ENCODE results near the gene PRDM2. TPM values are rescaled to one million over a fixed set of nuclear protein-coding genes. Genes with fewer than 3 reads are reported as not detected.

Gene PRDM2
- total and polyA plus RNA-seq, 2 donors from 2014 or later, result 8.2 to 42.6 TPM

GRCh38 chr1:13794231-13795187, 94.5 kb downstream of the PRDM2 start:
- Histone ChIP-seq H3K4me3 (ENCODE audit: low read length in 3 of 3) (no peak overlapping the region), H3K9ac (ENCODE audit: low read length in 3 of 3) (no peak overlapping the region), H3K27me3 (ENCODE audit: control insufficient read depth, insufficient read depth, low read length) (no peaks in the 10 kb centered on the region), H3K27ac (ENCODE audit: low read depth in 2 of 2, low read length in 2 of 2) (no peak overlapping the region), H3K4me1 (ENCODE audit: control insufficient read depth in 2 of 3, insufficient read depth in 2 of 3, low read depth in 1 of 3, low read length in 3 of 3) (peaks cover 0 to 6% (median 0%) of the 10 kb centered on the region in 3 donors), H3K36me3 (ENCODE audit: control insufficient read depth in 2 of 3, insufficient read depth in 3 of 3, low read length in 3 of 3) (peaks cover 0 to 4% (median 0%) of the 10 kb centered on the region in 3 donors), H3K9me3 (ENCODE audit: control insufficient read depth in 2 of 3, insufficient read depth in 1 of 3, low read length in 3 of 3) (no peaks in the 10 kb centered on the region)
- intact Hi-C loops (cut with DNase I), result no loop called here
- no peak for FAIRE-seq
- DNase-seq, result no peak
- no peak for TF ChIP-seq CTCF (IDR thresholded peaks at IDR 0.05; ENCODE audit: borderline replicate concordance, extremely low read depth, insufficient read depth)

GRCh38 chr1:13797397-13797796, 97.4 kb downstream of the PRDM2 start:
- DNase-seq (no peak), FAIRE-seq (no peak)
- Histone ChIP-seq H3K9ac (ENCODE audit: low read length in 3 of 3) (no peak overlapping the region), H3K27me3 (ENCODE audit: control insufficient read depth, insufficient read depth, low read length) (no peaks in the 10 kb centered on the region), H3K4me3 (ENCODE audit: low read length in 3 of 3) (no peak overlapping the region), H3K36me3 (ENCODE audit: control insufficient read depth in 2 of 3, insufficient read depth in 3 of 3, low read length in 3 of 3) (peaks cover 0 to 4% (median 0%) of the 10 kb centered on the region in 3 donors), H3K9me3 (ENCODE audit: control insufficient read depth in 2 of 3, insufficient read depth in 1 of 3, low read length in 3 of 3) (no peaks in the 10 kb centered on the region), H3K4me1 (ENCODE audit: control insufficient read depth in 2 of 3, insufficient read depth in 2 of 3, low read depth in 1 of 3, low read length in 3 of 3) (peaks cover 0 to 12% (median 4%) of the 10 kb centered on the region in 3 donors), H3K27ac (ENCODE audit: low read depth in 2 of 2, low read length in 2 of 2) (no peak overlapping the region)
- no peak for TF ChIP-seq CTCF (IDR thresholded peaks at IDR 0.05; ENCODE audit: borderline replicate concordance, extremely low read depth, insufficient read depth)
- intact Hi-C loops (cut with DNase I), result no loop called here

GRCh38 chr1:13798120-13798519, 98.1 kb downstream of the PRDM2 start:
- no peak for TF ChIP-seq CTCF (IDR thresholded peaks at IDR 0.05; ENCODE audit: borderline replicate concordance, extremely low read depth, insufficient read depth)
- no peaks in the 10 kb centered on the region for H3K9me3 ChIP-seq (ENCODE audit: control insufficient read depth in 2 of 3, insufficient read depth in 1 of 3, low read length in 3 of 3)
- no peak overlapping the region for H3K4me3 ChIP-seq (ENCODE audit: low read length in 3 of 3)
- H3K4me1 ChIP-seq (ENCODE audit: control insufficient read depth in 2 of 3, insufficient read depth in 2 of 3, low read depth in 1 of 3, low read length in 3 of 3), result peaks cover 0 to 12% (median 4%) of the 10 kb centered on the region in 3 donors
- intact Hi-C loops (cut with DNase I), result no loop called here
- no peaks in the 10 kb centered on the region for H3K27me3 ChIP-seq (ENCODE audit: control insufficient read depth, insufficient read depth, low read length)
- FAIRE-seq (no peak), DNase-seq (no peak)
- H3K9ac ChIP-seq (ENCODE audit: low read length in 3 of 3), result no peak overlapping the region
- peaks cover 0 to 4% (median 0%) of the 10 kb centered on the region in 3 donors for H3K36me3 ChIP-seq (ENCODE audit: control insufficient read depth in 2 of 3, insufficient read depth in 3 of 3, low read length in 3 of 3)
- H3K27ac ChIP-seq (ENCODE audit: low read depth in 2 of 2, low read length in 2 of 2), result peak overlapping the region in 1 of 2 donors; percentile 42
